Measurements from ENCODE around the gene COL4A4.

- no peak for TF ChIP-seq POLR2AphosphoS5 (IDR thresholded peaks at IDR 0.05; ENCODE audit: low read depth)
- TF ChIP-seq CTCF (conservative IDR thresholded peaks at IDR 0.05; ENCODE audit: low read depth in 2 of 2) = peak; percentile 91 to 97
Observed at GRCh38 chr2:227106845-227107759, 56.9 kb downstream of the COL4A4 start.
